H1 (cell line): ENCODE results near the gene PTPRG. TPM values are rescaled to one million over a fixed set of nuclear protein-coding genes. Genes with fewer than 3 reads are reported as not detected.

Source experiments
- CTCF ChIA-PET: fragments of 300-600 bp; sonication (Branson Sonifier 250); formaldehyde crosslinking; loops from one replicate; lab custom pipeline; 2021; ENCODE audit not compliant: partially characterized antibody; lab: Charles Lee
- POLR2A ChIA-PET: fragments of 300-600 bp; sonication (Branson Sonifier 250); formaldehyde crosslinking; loops from one replicate; lab custom pipeline; 2021; ENCODE audit warnings: inconsistent platforms; ENCODE audit not compliant: partially characterized antibody; lab: Charles Lee
- DNase-seq, 2 experiments: peaks; one replicate each; pipeline versions ENCODE4 v3.0.0 to v3.0.0-alpha.2; 2010 to 2022; ENCODE audit warnings: low spot score in 2 of 2, low read depth in 1 of 2, mixed read lengths in 1 of 2
- FAIRE-seq: peaks from 2 replicates; lab custom pipeline; 2011; peaks lifted over from hg19 to GRCh38; lab: Jason Lieb, UNC
- H2AFZ ChIP-seq: 2 replicates; pipeline ENCODE4 v1.8.1; 2012; ENCODE audit warnings: low read length, inconsistent platforms
- H2AK5ac ChIP-seq: 2 replicates; pipeline ENCODE4 v1.6.1; 2013; ENCODE audit warnings: low read depth, low read length
- H2BK120ac ChIP-seq: replicated peaks from 2 replicates; pipeline ENCODE3; 2013; ENCODE audit warnings: low read depth, low read length, inconsistent platforms
- H2BK12ac ChIP-seq: 2 replicates; pipeline ENCODE4 v1.6.1; 2013; ENCODE audit warnings: low read depth, low read length
- H2BK15ac ChIP-seq: 2 replicates; pipeline ENCODE4 v1.6.1; 2013; ENCODE audit warnings: low read length
- H2BK20ac ChIP-seq: 2 replicates; pipeline ENCODE4 v1.6.1; 2013; ENCODE audit warnings: low read length
- H2BK5ac ChIP-seq: 2 replicates; pipeline ENCODE4 v1.6.1; 2013; ENCODE audit warnings: low read depth, low read length
- H3K14ac ChIP-seq: 2 replicates; pipeline ENCODE4 v1.6.1; 2013; ENCODE audit warnings: inconsistent platforms; ENCODE audit not compliant: insufficient read length
- H3K18ac ChIP-seq: 2 replicates; pipeline ENCODE4 v1.6.1; 2013; ENCODE audit warnings: low read length; ENCODE audit errors: extremely low read depth
- H3K23ac ChIP-seq: 2 replicates; pipeline ENCODE4 v1.6.1; 2013; ENCODE audit warnings: inconsistent platforms; ENCODE audit not compliant: insufficient read length
- H3K23me2 ChIP-seq: 2 replicates; pipeline ENCODE4 v1.6.1; 2013; ENCODE audit warnings: low read depth, low read length
- H3K27ac ChIP-seq: 2 replicates; pipeline ENCODE4 v1.6.1; 2011; ENCODE audit warnings: low read depth, low read length, inconsistent platforms
- H3K27me3 ChIP-seq, 4 experiments: replicated peaks in 1 of 4; 1 replicate in 1 of 4; 2 replicates in 3 of 4; pipeline versions ENCODE4 v1.6.1 to v1.8.1; 2011 to 2013; ENCODE audit warnings: low read length in 3 of 4, mild to moderate bottlenecking in 3 of 4, inconsistent platforms in 2 of 4, mixed read lengths in 2 of 4, moderate library complexity in 1 of 4; ENCODE audit not compliant: control insufficient read depth in 3 of 4, insufficient read depth in 3 of 4; ENCODE audit errors: extremely low read depth in 1 of 4
- H3K36me3 ChIP-seq, 4 experiments: 2 replicates each; pipeline versions ENCODE4 v1.6.1 to v1.8.1; 2011 to 2013; ENCODE audit warnings: mild to moderate bottlenecking in 4 of 4, low read length in 3 of 4, moderate library complexity in 2 of 4, control low read depth in 1 of 4, inconsistent platforms in 1 of 4; ENCODE audit not compliant: insufficient read depth in 4 of 4, control insufficient read depth in 2 of 4
- H3K4ac ChIP-seq: replicated peaks from 2 replicates; pipeline ENCODE3; 2013; ENCODE audit warnings: low read length, low read depth, mixed read lengths, inconsistent platforms; ENCODE audit not compliant: insufficient read length
- H3K4me1 ChIP-seq, 4 experiments: replicated peaks in 1 of 4; 1 replicate in 1 of 4; 2 replicates in 3 of 4; pipeline versions ENCODE4 v1.6.1 to v1.8.1; 2011 to 2013; ENCODE audit warnings: low read length in 3 of 4, inconsistent platforms in 2 of 4, mixed read lengths in 1 of 4; ENCODE audit not compliant: insufficient read depth in 4 of 4, control insufficient read depth in 3 of 4
- H3K4me2 ChIP-seq, 2 experiments: 2 replicates each; pipeline versions ENCODE4 v1.6.1 to v1.8.1; 2011 to 2013; ENCODE audit warnings: low read depth in 2 of 2, low read length in 2 of 2, control low read depth in 1 of 2, inconsistent platforms in 1 of 2, mild to moderate bottlenecking in 1 of 2; ENCODE audit not compliant: insufficient read depth in 1 of 2
- H3K4me3 ChIP-seq, 4 experiments: fragments of 200-600, 300-600 bp in 1 of 4; sonication (generic), shearing (Covaris generic), sonication (Bioruptor Twin) in 1 of 4; 2 replicates each; pipeline versions ENCODE4 v1.5.1 to v1.8.1; 2011 to 2016; ENCODE audit warnings: low read length in 4 of 4, low read depth in 3 of 4, control low read depth in 2 of 4, inconsistent platforms in 2 of 4, mild to moderate bottlenecking in 2 of 4, mixed read lengths in 1 of 4, moderate library complexity in 1 of 4; ENCODE audit not compliant: insufficient read depth in 2 of 4; ENCODE audit errors: extremely low read depth in 1 of 4
- H3K56ac ChIP-seq: replicated peaks from 2 replicates; pipeline ENCODE3; 2013; ENCODE audit warnings: low read depth, mild to moderate bottlenecking, mixed read lengths, low read length, inconsistent platforms; ENCODE audit not compliant: insufficient read length
- H3K79me1 ChIP-seq: 2 replicates; pipeline ENCODE4 v1.6.1; 2013; ENCODE audit warnings: low read depth, low read length, control low read depth
- H3K79me2 ChIP-seq, 2 experiments: 2 replicates each; pipeline versions ENCODE4 v1.6.1 to v1.8.1; 2012 to 2013; ENCODE audit warnings: low read length in 2 of 2, mild to moderate bottlenecking in 2 of 2, inconsistent platforms in 1 of 2; ENCODE audit not compliant: insufficient read depth in 2 of 2, control insufficient read depth in 1 of 2
- H3K9ac ChIP-seq, 4 experiments: replicated peaks in 1 of 4; 1 replicate in 1 of 4; 2 replicates in 3 of 4; pipeline versions ENCODE4 v1.6.1 to v1.8.1; 2011 to 2013; ENCODE audit warnings: low read depth in 3 of 4, low read length in 3 of 4, control low read depth in 2 of 4, mild to moderate bottlenecking in 2 of 4, moderate library complexity in 2 of 4, inconsistent platforms in 1 of 4; ENCODE audit errors: extremely low read depth in 1 of 4
- H3K9me3 ChIP-seq, 2 experiments: 2 replicates each; pipeline versions ENCODE4 v1.6.1 to v1.8.1; 2012 to 2013; ENCODE audit warnings: mild to moderate bottlenecking in 2 of 2, moderate library complexity in 2 of 2, control low read depth in 1 of 2, inconsistent platforms in 1 of 2, low read depth in 1 of 2, low read length in 1 of 2, mixed read lengths in 1 of 2; ENCODE audit not compliant: insufficient read depth in 2 of 2
- H4K20me1 ChIP-seq, 2 experiments: replicated peaks in 1 of 2; 2 replicates each; pipeline versions ENCODE3 to v1.8.1; 2011 to 2013; ENCODE audit warnings: inconsistent platforms in 2 of 2, low read length in 2 of 2, mild to moderate bottlenecking in 1 of 2; ENCODE audit not compliant: insufficient read depth in 2 of 2, control insufficient read depth in 1 of 2
- H4K5ac ChIP-seq: 2 replicates; pipeline ENCODE4 v1.6.1; 2013; ENCODE audit warnings: low read length, low read depth, mixed read lengths, inconsistent platforms; ENCODE audit not compliant: insufficient read length
- H4K8ac ChIP-seq: 2 replicates; pipeline ENCODE4 v1.8.0; 2013; ENCODE audit warnings: mild to moderate bottlenecking, moderate library complexity, low read length, inconsistent platforms; ENCODE audit not compliant: insufficient read depth; ENCODE audit errors: extremely low read depth
- H4K91ac ChIP-seq: replicated peaks from 2 replicates; pipeline ENCODE3; 2013; ENCODE audit warnings: low read length, mixed read lengths, inconsistent platforms; ENCODE audit not compliant: insufficient read length
- EGR1 ChIP-seq: IDR thresholded peaks from 2 replicates; pipeline ENCODE4 v1.6.1; 2011; ENCODE audit warnings: low read depth, low read length, borderline replicate concordance
- FOSL1 ChIP-seq: IDR thresholded peaks from 2 replicates; pipeline ENCODE4 v1.6.1; 2011; ENCODE audit warnings: mild to moderate bottlenecking, low read depth, low read length, moderate library complexity; ENCODE audit not compliant: insufficient read depth
- KDM1A ChIP-seq: fragments of 200-600, 300-600 bp; sonication (generic); IDR thresholded peaks from 2 replicates; pipeline ENCODE4 v1.7.1; 2016; ENCODE audit warnings: mild to moderate bottlenecking, low read length, borderline replicate concordance
- KDM4A ChIP-seq: IDR thresholded peaks from one replicate; pipeline ENCODE4 v1.7.1; 2012; ENCODE audit warnings: low read depth, mild to moderate bottlenecking, moderate library complexity, low read length, inconsistent platforms; ENCODE audit not compliant: severe bottlenecking
- NANOG ChIP-seq: IDR thresholded peaks from 2 replicates; pipeline ENCODE4 v1.6.1; 2011; ENCODE audit warnings: low read length, low read depth, mild to moderate bottlenecking, inconsistent platforms; ENCODE audit not compliant: insufficient read depth, poor library complexity, severe bottlenecking
- PHF8 ChIP-seq: fragments of 200-600 bp; sonication (generic); conservative IDR thresholded peaks from 2 replicates; pipeline ENCODE4 v1.7.1; 2012; ENCODE audit warnings: low read depth, mild to moderate bottlenecking, inconsistent platforms, low read length, moderate library complexity
- RNF2 ChIP-seq: fragments of 200-900, 300-1000 bp; sonication (generic); IDR thresholded peaks from 2 replicates; pipeline ENCODE4 v1.7.1; 2016; ENCODE audit warnings: borderline replicate concordance, low read depth, mild to moderate bottlenecking, antibody characterized with exemption, low read length; ENCODE audit not compliant: poor library complexity, severe bottlenecking; ENCODE audit errors: missing control alignments
- SAP30 ChIP-seq: fragments of 300-600 bp; sonication (generic); IDR thresholded peaks from 2 replicates; pipeline ENCODE4 v1.7.1; 2012; ENCODE audit warnings: low read length, moderate library complexity, mild to moderate bottlenecking, inconsistent platforms; ENCODE audit not compliant: insufficient read depth, insufficient replicate concordance
- TAF1 ChIP-seq: IDR thresholded peaks from 2 replicates; pipeline ENCODE4 v1.6.1; 2011; ENCODE audit warnings: mild to moderate bottlenecking, low read depth, low read length
- ZNF274 ChIP-seq: IDR thresholded peaks from 2 replicates; pipeline ENCODE4 v1.7.0; 2012; ENCODE audit warnings: low read length, borderline replicate concordance; ENCODE audit errors: extremely low read depth
- WGBS, 2 experiments: shearing (Covaris generic) in 1 of 2; methylation state at CpG; one replicate each; pipeline versions ENCODE4 v1.1.6 to v1.1.7; 2013 to 2015; ENCODE audit warnings: low lambda C conversion rate in 2 of 2, mixed read lengths in 2 of 2, inconsistent platforms in 1 of 2, low coverage in 1 of 2, missing lambda C conversion rate in 1 of 2; ENCODE audit not compliant: insufficient replicate concordance in 2 of 2, insufficient coverage in 1 of 2, insufficient read length in 1 of 2; ENCODE audit errors: extremely low coverage in 1 of 2, missing lambda C conversion rate in 1 of 2; 5-methylcytosine and 5-hydroxymethylcytosine counted together
- polyA plus RNA-seq, 7 experiments: library from polyadenylated mRNA; depleted of rRNA in 3 of 7; stranded (reverse) in 5 of 7; unstranded in 2 of 7; fragments of >200 nt in 5 of 7; fragments of 200-250 nt in 2 of 7; gene quantifications; 1 replicate in 5 of 7; 2 replicates in 1 of 7; 4 replicates in 1 of 7; pipeline versions ENCODE4 v1.2.1 to v1.2.3, GENCODE V29; 2011 to 2013; ENCODE audit warnings: missing spikeins in 2 of 7, mixed read lengths in 2 of 7
- total RNA-seq: library from RNA; stranded (reverse); fragmentation: NEBNext Ultra II Directional; extraction: Animal tissue kit (Norgen Biotek cat#: 25700); gene quantifications from 2 replicates; pipeline ENCODE4 v1.2.1, GENCODE V29; 2021

The PTPRG gene
- total and polyA plus RNA-seq, 2 of the 8 experiments (the other 6 are each of a cell fraction or from before 2014, with no cell fraction given): 23.3 to 96.2 TPM

DNA sequence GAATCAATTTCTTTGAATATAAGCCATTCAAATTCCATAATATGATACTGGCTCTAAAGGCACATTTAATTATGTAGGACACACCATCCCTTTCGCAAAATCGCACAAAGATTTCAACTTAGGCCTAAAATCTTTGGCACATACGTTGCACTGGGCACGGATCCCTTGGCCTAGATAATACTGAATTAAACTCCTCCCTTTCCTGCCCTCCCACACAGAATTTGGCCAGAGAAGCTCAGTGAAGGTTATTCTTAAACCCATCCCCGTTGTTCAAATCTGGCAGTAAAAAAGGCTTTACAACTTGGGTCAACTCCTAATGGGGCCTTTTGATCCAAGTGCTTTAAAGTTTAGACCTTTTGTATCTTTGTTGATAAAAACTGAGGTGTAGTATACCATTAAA lies 247.2 kb downstream of the PTPRG start:
- Histone ChIP-seq H3K79me1 (no peaks in the 10 kb centered on the region; the same call in 1 of the 2 replicates), H3K79me2 (peaks cover 0 to 98% of the 10 kb centered on the region in 2 experiments), H3K14ac (no peak overlapping the region), H4K8ac (no peak overlapping the region), H2BK120ac (no peak overlapping the region), H3K23me2 (no peaks in the 10 kb centered on the region), H3K9me3 (no peaks in the 10 kb centered on the region), H3K36me3 (no peaks in the 10 kb centered on the region), H3K4ac (no peak overlapping the region), H2BK15ac (no peak overlapping the region), H3K18ac (no peak overlapping the region), H2AK5ac (no peak overlapping the region), H4K5ac (no peak overlapping the region), H3K4me1 (peaks cover 0 to 21% (median 14%) of the 10 kb centered on the region in 4 experiments; a peak in 6 of 7 replicates), H3K27ac (no peak overlapping the region), H3K23ac (no peak overlapping the region), H2BK5ac (no peak overlapping the region), H2BK20ac (no peak overlapping the region), H2BK12ac (no peak overlapping the region), H3K56ac (no peak overlapping the region), H2AFZ (no peak overlapping the region), H3K4me3 (no peak overlapping the region), H4K20me1 (peaks cover 4 to 9% of the 10 kb centered on the region in 2 experiments), H4K91ac (no peak overlapping the region), H3K9ac (peak overlapping the region in 1 of 4 experiments; percentile 34; a peak in 1 of 7 replicates), H3K4me2 (no peak overlapping the region), H3K27me3 (no peaks in the 10 kb centered on the region)
- CTCF ChIA-PET: interaction anchor here (1.0 kb wide), 1 partner anchor 85 kb away, joined by 3 read pairs; no protein-coding TSS in a partner anchor
- WGBS, 2 experiments: 88% methylated on average over 5 of the region's 5 CpGs; no CpG with 5 or more reads in 1 of the 2 experiments
- no peak for FAIRE-seq
- POLR2A ChIA-PET: interaction anchor here (1.1 kb wide), 1 partner anchor 11 kb away, joined by 5 read pairs; no protein-coding TSS in a partner anchor
- no peak for DNase-seq
- TF ChIP-seq PHF8 (no peak), FOSL1 (no peak), KDM4A (no peak), TAF1 (no peak), RNF2 (no peak), ZNF274 (no peak), KDM1A (no peak), EGR1 (no peak), NANOG (no peak), SAP30 (no peak)
